Measurements from ENCODE around the gene TSHZ3.

Gene TSHZ3

GRCh38 chr19:31264041-31264778 is 85.0 kb downstream of the TSHZ3 start:
- Histone ChIP-seq H3K27ac (ENCODE audit: low read depth, low read length) (no peak overlapping the region), H3K9ac (ENCODE audit: low read depth in 1 of 2, low read length in 2 of 2) (no peak overlapping the region), H3K36me3 (ENCODE audit: control insufficient read depth in 1 of 2, insufficient read depth in 2 of 2, low read length in 2 of 2) (no peaks in the 10 kb centered on the region), H3K27me3 (ENCODE audit: control insufficient read depth in 1 of 2, insufficient read depth in 2 of 2, low read length in 2 of 2) (peaks cover 0 to 5% of the 10 kb centered on the region in 2 donors), H3K4me1 (ENCODE audit: control insufficient read depth in 1 of 2, insufficient read depth in 2 of 2, low read length in 2 of 2) (no peaks in the 10 kb centered on the region), H3K9me3 (ENCODE audit: control insufficient read depth in 1 of 2, low read length in 2 of 2) (no peaks in the 10 kb centered on the region), H3K4me3 (ENCODE audit: low read depth in 1 of 2, low read length in 2 of 2) (no peak overlapping the region)

DNA sequence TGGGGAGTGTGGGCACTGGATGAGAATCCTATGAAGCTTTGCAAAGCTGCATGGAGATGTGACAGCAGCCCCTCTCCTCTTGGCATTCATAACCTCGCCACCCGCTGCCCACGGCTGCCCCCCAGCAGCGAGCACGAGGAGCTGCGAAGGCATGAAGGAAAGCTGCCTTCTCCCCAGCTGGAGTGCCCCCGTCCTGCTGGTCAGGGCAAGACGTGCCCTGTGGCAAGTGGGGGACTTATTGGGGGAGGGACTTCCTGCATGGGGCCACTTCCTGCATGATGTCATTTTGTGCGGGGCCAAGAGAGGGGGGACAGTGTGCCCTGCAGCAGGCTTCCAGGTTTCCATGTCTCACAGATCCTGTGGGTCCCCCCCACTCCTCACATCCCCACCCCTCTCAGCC is 85.9 kb downstream of the TSHZ3 start:
- no peaks in the 10 kb centered on the region for H3K36me3 ChIP-seq (ENCODE audit: control insufficient read depth in 1 of 2, insufficient read depth in 2 of 2, low read length in 2 of 2)
- no peak overlapping the region for H3K27ac ChIP-seq (ENCODE audit: low read depth, low read length)
- H3K27me3 ChIP-seq (ENCODE audit: control insufficient read depth in 1 of 2, insufficient read depth in 2 of 2, low read length in 2 of 2), result peaks cover 0 to 5% of the 10 kb centered on the region in 2 donors
- H3K4me3 ChIP-seq (ENCODE audit: low read depth in 1 of 2, low read length in 2 of 2), result no peak overlapping the region
- no peaks in the 10 kb centered on the region for H3K4me1 ChIP-seq (ENCODE audit: control insufficient read depth in 1 of 2, insufficient read depth in 2 of 2, low read length in 2 of 2)
- no peak overlapping the region for H3K9ac ChIP-seq (ENCODE audit: low read depth in 1 of 2, low read length in 2 of 2)
- no peaks in the 10 kb centered on the region for H3K9me3 ChIP-seq (ENCODE audit: control insufficient read depth in 1 of 2, low read length in 2 of 2)

- Histone ChIP-seq H3K36me3 (ENCODE audit: control insufficient read depth in 1 of 2, insufficient read depth in 2 of 2, low read length in 2 of 2) (no peaks in the 10 kb centered on the region), H3K27me3 (ENCODE audit: control insufficient read depth in 1 of 2, insufficient read depth in 2 of 2, low read length in 2 of 2) (peaks cover 0 to 5% of the 10 kb centered on the region in 2 donors), H3K9me3 (ENCODE audit: control insufficient read depth in 1 of 2, low read length in 2 of 2) (no peaks in the 10 kb centered on the region), H3K9ac (ENCODE audit: low read depth in 1 of 2, low read length in 2 of 2) (no peak overlapping the region), H3K27ac (ENCODE audit: low read depth, low read length) (no peak overlapping the region), H3K4me3 (ENCODE audit: low read depth in 1 of 2, low read length in 2 of 2) (no peak overlapping the region), H3K4me1 (ENCODE audit: control insufficient read depth in 1 of 2, insufficient read depth in 2 of 2, low read length in 2 of 2) (peaks cover 0 to 4% of the 10 kb centered on the region in 2 donors)
These were observed 86.5 kb downstream of the TSHZ3 start for GRCh38 chr19:31262725-31263191.

DNA sequence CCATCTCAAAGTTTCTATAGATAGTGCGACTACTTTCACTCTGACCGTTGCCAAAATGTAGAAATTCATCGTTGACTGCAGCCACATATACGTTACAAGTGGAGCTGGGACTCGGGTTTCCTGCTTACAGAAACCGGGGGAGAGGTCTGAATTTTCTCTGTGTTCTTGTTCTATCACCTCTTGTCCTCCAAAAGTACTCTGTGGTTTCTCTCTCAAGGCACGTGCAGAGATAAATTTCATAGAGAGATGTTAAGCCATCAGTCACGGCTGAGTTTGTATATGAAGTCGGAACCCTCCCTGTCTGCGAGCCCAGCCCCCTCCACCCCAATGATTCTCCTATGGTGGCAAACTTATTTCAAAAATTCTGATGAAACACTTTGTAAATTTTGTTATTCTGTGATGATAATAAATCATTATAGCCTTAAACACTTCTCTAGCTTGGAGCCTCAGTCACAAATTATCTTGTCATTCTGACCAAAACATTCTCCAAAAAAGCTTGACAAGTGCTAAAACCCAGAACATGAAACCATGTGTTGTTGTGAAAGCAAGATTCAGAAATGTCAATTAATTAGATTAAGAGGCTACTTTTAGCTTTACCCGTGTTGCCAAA is 87.5 kb downstream of the TSHZ3 start:
- peaks cover 0 to 4% of the 10 kb centered on the region in 2 donors for H3K4me1 ChIP-seq (ENCODE audit: control insufficient read depth in 1 of 2, insufficient read depth in 2 of 2, low read length in 2 of 2)
- no peak overlapping the region for H3K4me3 ChIP-seq (ENCODE audit: low read depth in 1 of 2, low read length in 2 of 2)
- H3K9ac ChIP-seq (ENCODE audit: low read depth in 1 of 2, low read length in 2 of 2), result no peak overlapping the region
- no peak overlapping the region for H3K27ac ChIP-seq (ENCODE audit: low read depth, low read length)
- no peaks in the 10 kb centered on the region for H3K36me3 ChIP-seq (ENCODE audit: control insufficient read depth in 1 of 2, insufficient read depth in 2 of 2, low read length in 2 of 2)
- peaks cover 0 to 5% of the 10 kb centered on the region in 2 donors for H3K27me3 ChIP-seq (ENCODE audit: control insufficient read depth in 1 of 2, insufficient read depth in 2 of 2, low read length in 2 of 2)
- H3K9me3 ChIP-seq (ENCODE audit: control insufficient read depth in 1 of 2, low read length in 2 of 2), result no peaks in the 10 kb centered on the region

DNA sequence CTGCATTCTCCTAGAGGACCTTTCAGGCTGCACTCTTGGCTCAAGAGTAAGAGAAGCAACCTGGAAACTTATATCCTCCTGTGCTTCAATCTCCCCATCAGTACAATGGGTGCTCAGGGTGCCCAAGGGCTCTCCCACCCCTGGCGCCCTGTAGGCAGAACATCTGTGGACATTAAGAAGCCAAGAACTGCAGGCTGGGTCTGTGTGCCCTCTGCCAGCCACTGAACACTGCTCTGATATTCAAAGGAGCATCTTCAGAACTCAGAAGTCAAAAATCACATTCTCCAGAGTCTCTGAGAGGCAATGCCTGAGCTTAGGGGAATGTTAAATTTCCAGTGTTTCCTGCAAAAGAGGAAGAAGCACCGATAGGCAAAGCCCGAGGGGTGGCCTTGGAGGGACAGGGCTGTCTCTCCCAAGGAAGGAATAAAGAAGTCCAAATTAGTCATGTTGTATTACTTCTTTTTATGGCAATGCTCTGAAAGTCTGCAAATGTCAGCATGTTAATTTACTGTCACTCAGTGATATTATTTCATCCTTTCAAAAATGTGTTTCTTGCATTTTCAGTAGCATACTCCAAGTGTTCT is 88.1 kb downstream of the TSHZ3 start:
- no peaks in the 10 kb centered on the region for H3K9me3 ChIP-seq (ENCODE audit: control insufficient read depth in 1 of 2, low read length in 2 of 2)
- H3K4me3 ChIP-seq (ENCODE audit: low read depth in 1 of 2, low read length in 2 of 2), result no peak overlapping the region
- H3K9ac ChIP-seq (ENCODE audit: low read depth in 1 of 2, low read length in 2 of 2), result no peak overlapping the region
- H3K4me1 ChIP-seq (ENCODE audit: control insufficient read depth in 1 of 2, insufficient read depth in 2 of 2, low read length in 2 of 2), result peaks cover 0 to 4% of the 10 kb centered on the region in 2 donors
- H3K36me3 ChIP-seq (ENCODE audit: control insufficient read depth in 1 of 2, insufficient read depth in 2 of 2, low read length in 2 of 2), result no peaks in the 10 kb centered on the region
- H3K27ac ChIP-seq (ENCODE audit: low read depth, low read length), result no peak overlapping the region
- peaks cover 0 to 5% of the 10 kb centered on the region in 2 donors for H3K27me3 ChIP-seq (ENCODE audit: control insufficient read depth in 1 of 2, insufficient read depth in 2 of 2, low read length in 2 of 2)

DNA sequence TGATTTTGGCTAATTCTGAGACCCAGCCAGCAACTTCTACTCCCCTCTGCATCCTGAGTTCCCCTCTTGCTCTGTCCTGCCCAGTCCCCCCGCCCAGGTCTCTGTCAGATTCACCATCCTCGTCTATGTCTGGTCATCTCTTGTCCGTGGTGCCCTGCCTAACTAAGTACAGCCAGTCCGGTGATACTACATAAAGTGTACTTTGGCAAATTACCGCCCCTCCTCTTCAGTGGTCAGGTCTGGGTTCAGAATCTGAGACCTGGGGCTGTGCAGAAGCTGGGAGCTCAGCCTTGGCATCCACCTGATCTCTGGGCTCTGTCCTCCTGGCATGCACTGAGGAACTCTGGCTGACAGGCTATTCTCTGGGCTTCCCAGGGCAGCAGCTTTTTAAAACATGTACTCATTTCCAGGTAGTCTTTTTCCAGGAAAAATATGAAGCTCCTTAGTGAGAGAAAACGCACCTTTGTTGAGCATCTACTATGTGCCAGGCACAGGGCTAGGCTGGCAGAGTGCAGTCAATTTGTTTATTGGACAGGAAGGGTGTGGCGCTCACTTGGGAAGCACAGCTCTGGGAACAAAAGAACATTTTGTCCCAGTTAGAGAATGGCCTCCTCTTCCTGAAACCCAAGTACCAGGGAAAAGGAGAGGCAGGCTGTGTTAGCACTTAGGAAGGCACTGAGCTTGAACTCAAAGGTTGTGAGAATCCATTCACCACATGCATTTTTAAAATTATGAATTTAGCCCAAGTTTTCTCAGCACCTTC is 88.9 kb downstream of the TSHZ3 start:
- H3K4me3 ChIP-seq (ENCODE audit: low read depth in 1 of 2, low read length in 2 of 2), result no peak overlapping the region
- H3K9ac ChIP-seq (ENCODE audit: low read depth in 1 of 2, low read length in 2 of 2), result no peak overlapping the region
- peaks cover 0 to 4% of the 10 kb centered on the region in 2 donors for H3K4me1 ChIP-seq (ENCODE audit: control insufficient read depth in 1 of 2, insufficient read depth in 2 of 2, low read length in 2 of 2)
- no peaks in the 10 kb centered on the region for H3K9me3 ChIP-seq (ENCODE audit: control insufficient read depth in 1 of 2, low read length in 2 of 2)
- H3K36me3 ChIP-seq (ENCODE audit: control insufficient read depth in 1 of 2, insufficient read depth in 2 of 2, low read length in 2 of 2), result no peaks in the 10 kb centered on the region
- no peak overlapping the region for H3K27ac ChIP-seq (ENCODE audit: low read depth, low read length)
- peaks cover 0 to 5% of the 10 kb centered on the region in 2 donors for H3K27me3 ChIP-seq (ENCODE audit: control insufficient read depth in 1 of 2, insufficient read depth in 2 of 2, low read length in 2 of 2)

GRCh38 chr19:31258211-31259052 is 90.8 kb downstream of the TSHZ3 start:
- peaks cover 0 to 5% of the 10 kb centered on the region in 2 donors for H3K27me3 ChIP-seq (ENCODE audit: control insufficient read depth in 1 of 2, insufficient read depth in 2 of 2, low read length in 2 of 2)
- no peaks in the 10 kb centered on the region for H3K9me3 ChIP-seq (ENCODE audit: control insufficient read depth in 1 of 2, low read length in 2 of 2)
- H3K4me1 ChIP-seq (ENCODE audit: control insufficient read depth in 1 of 2, insufficient read depth in 2 of 2, low read length in 2 of 2), result peaks cover 0 to 4% of the 10 kb centered on the region in 2 donors
- H3K9ac ChIP-seq (ENCODE audit: low read depth in 1 of 2, low read length in 2 of 2), result no peak overlapping the region
- no peak overlapping the region for H3K4me3 ChIP-seq (ENCODE audit: low read depth in 1 of 2, low read length in 2 of 2)
- no peak overlapping the region for H3K27ac ChIP-seq (ENCODE audit: low read depth, low read length)
- no peaks in the 10 kb centered on the region for H3K36me3 ChIP-seq (ENCODE audit: control insufficient read depth in 1 of 2, insufficient read depth in 2 of 2, low read length in 2 of 2)

DNA sequence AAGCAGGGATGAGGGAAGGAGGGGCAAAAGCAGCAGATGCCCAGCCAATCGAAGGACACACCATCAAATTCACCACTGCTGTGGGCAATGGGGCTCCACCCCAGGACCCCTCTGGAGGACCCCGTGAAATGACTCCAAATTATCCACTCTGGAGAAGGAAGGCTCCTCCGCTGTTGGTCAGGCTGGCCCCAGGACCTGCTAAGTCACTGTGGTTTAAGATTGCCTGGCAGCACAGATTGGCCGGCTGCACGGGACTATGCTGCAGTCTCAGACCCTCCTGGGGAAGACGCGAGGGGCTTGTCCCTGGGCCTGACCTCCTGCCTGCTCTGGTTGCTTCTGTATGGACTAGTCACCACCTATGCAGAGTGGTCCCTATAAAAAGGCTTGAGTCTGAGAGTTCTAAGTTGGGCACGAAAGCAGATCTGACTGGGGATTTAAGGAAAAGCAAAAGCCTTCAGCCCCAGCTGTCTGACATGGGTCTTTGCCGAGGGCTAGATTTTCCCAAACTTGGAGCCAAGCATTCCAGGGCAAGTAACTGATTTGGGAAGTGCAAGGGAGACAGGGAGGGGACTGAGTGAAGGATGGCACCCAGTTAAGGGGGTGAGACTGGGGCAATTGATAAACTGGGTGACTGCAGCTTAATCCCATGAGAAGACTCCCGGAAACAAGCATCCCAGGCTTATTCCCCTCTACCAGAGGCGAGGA is 91.7 kb downstream of the TSHZ3 start:
- Histone ChIP-seq H3K9me3 (ENCODE audit: control insufficient read depth in 1 of 2, low read length in 2 of 2) (no peaks in the 10 kb centered on the region), H3K27me3 (ENCODE audit: control insufficient read depth in 1 of 2, insufficient read depth in 2 of 2, low read length in 2 of 2) (peaks cover 0 to under 1% of the 10 kb centered on the region in 2 donors), H3K4me3 (ENCODE audit: low read depth in 1 of 2, low read length in 2 of 2) (no peak overlapping the region), H3K4me1 (ENCODE audit: control insufficient read depth in 1 of 2, insufficient read depth in 2 of 2, low read length in 2 of 2) (peaks cover 0 to 4% of the 10 kb centered on the region in 2 donors), H3K9ac (ENCODE audit: low read depth in 1 of 2, low read length in 2 of 2) (no peak overlapping the region), H3K27ac (ENCODE audit: low read depth, low read length) (no peak overlapping the region), H3K36me3 (ENCODE audit: control insufficient read depth in 1 of 2, insufficient read depth in 2 of 2, low read length in 2 of 2) (no peaks in the 10 kb centered on the region)

DNA sequence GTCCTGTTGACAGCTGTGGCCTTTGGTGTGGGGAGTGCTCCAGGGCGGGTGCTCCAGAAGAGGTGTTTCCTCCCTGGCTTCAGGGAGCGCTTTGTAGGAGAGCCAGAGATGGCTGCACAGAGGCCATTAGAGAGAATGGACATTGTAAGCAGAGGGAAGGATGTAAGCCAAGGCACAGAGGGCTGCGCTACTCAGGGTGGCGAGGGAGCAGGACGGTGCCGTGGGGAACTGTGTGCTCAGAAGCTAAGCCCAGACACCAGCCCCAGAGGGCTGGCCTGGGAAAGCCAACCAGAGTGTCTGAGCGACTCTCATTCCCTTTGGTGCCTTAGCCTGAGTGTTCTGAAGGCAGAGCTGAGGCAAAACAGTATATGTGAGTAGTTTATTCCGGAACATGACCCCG is 92.2 kb downstream of the TSHZ3 start:
- no peak overlapping the region for H3K27ac ChIP-seq (ENCODE audit: low read depth, low read length)
- H3K36me3 ChIP-seq (ENCODE audit: control insufficient read depth in 1 of 2, insufficient read depth in 2 of 2, low read length in 2 of 2), result no peaks in the 10 kb centered on the region
- H3K4me1 ChIP-seq (ENCODE audit: control insufficient read depth in 1 of 2, insufficient read depth in 2 of 2, low read length in 2 of 2), result peaks cover 0 to 4% of the 10 kb centered on the region in 2 donors
- no peaks in the 10 kb centered on the region for H3K9me3 ChIP-seq (ENCODE audit: control insufficient read depth in 1 of 2, low read length in 2 of 2)
- no peak overlapping the region for H3K4me3 ChIP-seq (ENCODE audit: low read depth in 1 of 2, low read length in 2 of 2)
- H3K9ac ChIP-seq (ENCODE audit: low read depth in 1 of 2, low read length in 2 of 2), result no peak overlapping the region
- H3K27me3 ChIP-seq (ENCODE audit: control insufficient read depth in 1 of 2, insufficient read depth in 2 of 2, low read length in 2 of 2), result no peaks in the 10 kb centered on the region
